ENCODE measurements around the gene TWNK.

The TWNK gene

GRCh38 chr10:101005869-101006567, 18.7 kb downstream of the TWNK start:
- TF ChIP-seq CTCF (IDR thresholded peaks at IDR 0.05; ENCODE audit: low read depth, low read length, missing control alignments): no peak
- no peak for DNase-seq (ENCODE audit: low read depth)
- no peak overlapping the region for H3K4me3 ChIP-seq (ENCODE audit: low read depth, low read length)

GRCh38 chr10:101006593-101007098, 19.3 kb downstream of the TWNK start:
- TF ChIP-seq CTCF (IDR thresholded peaks at IDR 0.05; ENCODE audit: low read depth, low read length, missing control alignments): no peak
- DNase-seq (ENCODE audit: low read depth): no peak
- no peak overlapping the region for H3K4me3 ChIP-seq (ENCODE audit: low read depth, low read length)

- H3K4me3 ChIP-seq (ENCODE audit: low read depth, low read length): no peak overlapping the region
- TF ChIP-seq CTCF (IDR thresholded peaks at IDR 0.05; ENCODE audit: low read depth, low read length, missing control alignments): no peak
- no peak for DNase-seq (ENCODE audit: low read depth)
Measured at GRCh38 chr10:101007099-101007711, 19.9 kb downstream of the TWNK start.

- TF ChIP-seq CTCF (IDR thresholded peaks at IDR 0.05; ENCODE audit: low read depth, low read length, missing control alignments): no peak
- no peak overlapping the region for H3K4me3 ChIP-seq (ENCODE audit: low read depth, low read length)
- DNase-seq (ENCODE audit: low read depth): no peak
Measured at GRCh38 chr10:101007915-101008822, 20.8 kb downstream of the TWNK start.

- no peak for DNase-seq (ENCODE audit: low read depth)
- H3K4me3 ChIP-seq (ENCODE audit: low read depth, low read length): no peak overlapping the region
- TF ChIP-seq CTCF (IDR thresholded peaks at IDR 0.05; ENCODE audit: low read depth, low read length, missing control alignments): no peak
Measured at GRCh38 chr10:101008823-101009423, 21.6 kb downstream of the TWNK start.

GRCh38 chr10:101010329-101010728, 23.0 kb downstream of the TWNK start:
- H3K4me3 ChIP-seq (ENCODE audit: low read depth, low read length): no peak overlapping the region
- no peak for DNase-seq (ENCODE audit: low read depth)
- no peak for TF ChIP-seq CTCF (IDR thresholded peaks at IDR 0.05; ENCODE audit: low read depth, low read length, missing control alignments)

Measured in GM12864 (cell line).